ENCODE measurements around the gene OGFOD1.

The OGFOD1 gene

DNA sequence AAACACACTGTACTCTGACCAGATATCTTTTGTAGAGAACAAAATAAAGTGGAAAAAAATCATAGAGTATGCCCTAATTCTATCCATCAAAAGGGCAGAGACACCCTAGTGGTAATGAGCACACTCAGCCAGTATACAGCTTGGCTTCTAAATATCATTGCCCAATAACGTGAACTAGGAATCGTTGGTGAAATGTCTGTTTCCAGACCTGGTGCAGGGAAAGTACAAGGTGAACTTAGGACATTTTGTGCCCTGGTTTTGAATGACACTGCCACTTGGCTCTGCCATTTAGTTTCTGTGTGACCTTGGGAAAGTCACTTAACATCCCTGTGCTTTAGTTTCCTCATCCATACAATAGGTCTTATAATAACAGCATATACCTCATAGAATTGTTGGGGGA, 39.7 kb upstream of the OGFOD1 start:
- no peak for ATAC-seq
- no peak for TF ChIP-seq ZFP30 (CRISPR knock-in tag; IDR thresholded peaks at IDR 0.05)
- TF ChIP-seq PPARA (CRISPR knock-in tag; IDR thresholded peaks at IDR 0.05; ENCODE audit: borderline replicate concordance) = no peak
- TF ChIP-seq RARB (CRISPR knock-in tag; IDR thresholded peaks at IDR 0.05) = no peak
- TF ChIP-seq TOX (CRISPR knock-in tag; IDR thresholded peaks at IDR 0.05; ENCODE audit: borderline replicate concordance) = no peak
- no peak for TF ChIP-seq TCF4 (CRISPR knock-in tag; IDR thresholded peaks at IDR 0.05; ENCODE audit: borderline replicate concordance)
- TF ChIP-seq ZFP3 (CRISPR knock-in tag; IDR thresholded peaks at IDR 0.05) = no peak
- no peak for TF ChIP-seq GLIS3 (CRISPR knock-in tag; IDR thresholded peaks at IDR 0.05)
- no peak for TF ChIP-seq SNAI2 (CRISPR knock-in tag; IDR thresholded peaks at IDR 0.05)
- no peak for TF ChIP-seq ZNF565 (CRISPR knock-in tag; conservative IDR thresholded peaks at IDR 0.05; ENCODE audit: low read depth)
- no peak for TF ChIP-seq ARNTL (CRISPR knock-in tag; IDR thresholded peaks at IDR 0.05; ENCODE audit: borderline replicate concordance, low read depth)
- TF ChIP-seq OSR1 (CRISPR knock-in tag; IDR thresholded peaks at IDR 0.05) = no peak
- no peak for TF ChIP-seq ZC3H10 (CRISPR knock-in tag; IDR thresholded peaks at IDR 0.05)
- no peak for TF ChIP-seq ESRRG (CRISPR knock-in tag; IDR thresholded peaks at IDR 0.05)

DNA sequence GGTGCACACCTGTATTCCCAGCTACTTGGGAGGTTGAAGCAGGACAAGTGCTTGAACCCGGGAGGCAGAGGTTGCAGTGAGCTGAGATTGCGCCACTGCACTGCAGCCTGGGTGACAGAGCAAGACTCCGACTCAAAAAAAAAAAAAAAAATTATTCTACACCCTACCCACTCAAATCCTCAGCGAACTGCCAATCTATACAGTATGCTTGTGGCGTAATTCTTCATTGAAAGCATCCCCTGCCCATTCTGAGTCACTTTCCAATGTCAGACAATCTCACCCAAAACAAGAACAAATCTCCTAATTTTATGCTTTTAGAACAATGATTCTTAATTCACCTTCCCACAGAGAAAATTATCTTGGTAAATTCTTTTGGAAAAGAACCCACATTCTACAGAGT, 38.0 kb upstream of the OGFOD1 start:
- no peak for ATAC-seq

DNA sequence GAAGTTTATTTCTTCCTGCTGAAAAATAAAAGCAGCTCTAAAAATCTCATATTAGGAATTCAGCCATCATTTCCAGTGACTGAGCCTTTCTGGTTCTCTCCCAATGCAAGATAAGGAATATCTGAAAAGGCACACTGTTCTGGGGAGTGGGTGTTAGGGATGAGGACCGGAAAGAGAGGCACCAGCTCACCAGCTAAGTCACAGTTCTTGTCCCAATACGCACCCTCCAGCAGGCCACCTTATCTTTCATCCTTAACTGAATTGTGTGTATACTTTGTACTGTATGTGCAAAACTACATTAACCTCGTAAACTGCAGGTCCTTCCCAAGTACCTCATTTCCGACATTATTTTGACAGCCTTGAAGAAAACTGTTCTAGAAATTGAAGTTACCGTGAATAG, 37.0 kb upstream of the OGFOD1 start:
- TF ChIP-seq, protein P1, sequence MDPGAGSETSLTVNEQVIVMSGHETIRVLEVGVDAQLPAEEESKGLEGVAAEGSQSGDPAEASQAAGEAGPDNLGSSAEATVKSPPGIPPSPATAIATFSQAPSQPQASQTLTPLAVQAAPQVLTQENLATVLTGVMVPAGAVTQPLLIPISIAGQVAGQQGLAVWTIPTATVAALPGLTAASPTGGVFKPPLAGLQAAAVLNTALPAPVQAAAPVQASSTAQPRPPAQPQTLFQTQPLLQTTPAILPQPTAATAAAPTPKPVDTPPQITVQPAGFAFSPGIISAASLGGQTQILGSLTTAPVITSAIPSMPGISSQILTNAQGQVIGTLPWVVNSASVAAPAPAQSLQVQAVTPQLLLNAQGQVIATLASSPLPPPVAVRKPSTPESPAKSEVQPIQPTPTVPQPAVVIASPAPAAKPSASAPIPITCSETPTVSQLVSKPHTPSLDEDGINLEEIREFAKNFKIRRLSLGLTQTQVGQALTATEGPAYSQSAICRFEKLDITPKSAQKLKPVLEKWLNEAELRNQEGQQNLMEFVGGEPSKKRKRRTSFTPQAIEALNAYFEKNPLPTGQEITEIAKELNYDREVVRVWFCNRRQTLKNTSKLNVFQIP (CRISPR knock-in tag; IDR thresholded peaks at IDR 0.05; ENCODE audit: borderline replicate concordance, low read depth) = no peak
- TF ChIP-seq ZFP30 (CRISPR knock-in tag; IDR thresholded peaks at IDR 0.05) (no peak), RARB (CRISPR knock-in tag; IDR thresholded peaks at IDR 0.05) (no peak), ARNTL (CRISPR knock-in tag; IDR thresholded peaks at IDR 0.05; ENCODE audit: borderline replicate concordance, low read depth) (no peak), ISL1 (CRISPR knock-in tag; IDR thresholded peaks at IDR 0.05) (no peak), TOX (CRISPR knock-in tag; IDR thresholded peaks at IDR 0.05; ENCODE audit: borderline replicate concordance) (no peak), ZC3H10 (CRISPR knock-in tag; IDR thresholded peaks at IDR 0.05) (no peak)
- ATAC-seq = no peak

More for the DNA sequence above, 38.0 kb upstream of the OGFOD1 start:
- TF ChIP-seq ZNF8 (CRISPR knock-in tag; IDR thresholded peaks at IDR 0.05) = no peak
- TF ChIP-seq, protein P2, sequence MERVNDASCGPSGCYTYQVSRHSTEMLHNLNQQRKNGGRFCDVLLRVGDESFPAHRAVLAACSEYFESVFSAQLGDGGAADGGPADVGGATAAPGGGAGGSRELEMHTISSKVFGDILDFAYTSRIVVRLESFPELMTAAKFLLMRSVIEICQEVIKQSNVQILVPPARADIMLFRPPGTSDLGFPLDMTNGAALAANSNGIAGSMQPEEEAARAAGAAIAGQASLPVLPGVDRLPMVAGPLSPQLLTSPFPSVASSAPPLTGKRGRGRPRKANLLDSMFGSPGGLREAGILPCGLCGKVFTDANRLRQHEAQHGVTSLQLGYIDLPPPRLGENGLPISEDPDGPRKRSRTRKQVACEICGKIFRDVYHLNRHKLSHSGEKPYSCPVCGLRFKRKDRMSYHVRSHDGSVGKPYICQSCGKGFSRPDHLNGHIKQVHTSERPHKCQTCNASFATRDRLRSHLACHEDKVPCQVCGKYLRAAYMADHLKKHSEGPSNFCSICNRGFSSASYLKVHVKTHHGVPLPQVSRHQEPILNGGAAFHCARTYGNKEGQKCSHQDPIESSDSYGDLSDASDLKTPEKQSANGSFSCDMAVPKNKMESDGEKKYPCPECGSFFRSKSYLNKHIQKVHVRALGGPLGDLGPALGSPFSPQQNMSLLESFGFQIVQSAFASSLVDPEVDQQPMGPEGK (CRISPR knock-in tag; IDR thresholded peaks at IDR 0.05; ENCODE audit: borderline replicate concordance) = no peak
- TF ChIP-seq CSDC2 (CRISPR knock-in tag; IDR thresholded peaks at IDR 0.05) = no peak
- no peak for TF ChIP-seq PPARA (CRISPR knock-in tag; IDR thresholded peaks at IDR 0.05; ENCODE audit: borderline replicate concordance)
- no peak for TF ChIP-seq ZNF70 (CRISPR knock-in tag; IDR thresholded peaks at IDR 0.05)
- no peak for TF ChIP-seq ZNF565 (CRISPR knock-in tag; conservative IDR thresholded peaks at IDR 0.05; ENCODE audit: low read depth)
- TF ChIP-seq ZFP30 (CRISPR knock-in tag; IDR thresholded peaks at IDR 0.05) = no peak
- no peak for TF ChIP-seq RARB (CRISPR knock-in tag; IDR thresholded peaks at IDR 0.05)

DNA sequence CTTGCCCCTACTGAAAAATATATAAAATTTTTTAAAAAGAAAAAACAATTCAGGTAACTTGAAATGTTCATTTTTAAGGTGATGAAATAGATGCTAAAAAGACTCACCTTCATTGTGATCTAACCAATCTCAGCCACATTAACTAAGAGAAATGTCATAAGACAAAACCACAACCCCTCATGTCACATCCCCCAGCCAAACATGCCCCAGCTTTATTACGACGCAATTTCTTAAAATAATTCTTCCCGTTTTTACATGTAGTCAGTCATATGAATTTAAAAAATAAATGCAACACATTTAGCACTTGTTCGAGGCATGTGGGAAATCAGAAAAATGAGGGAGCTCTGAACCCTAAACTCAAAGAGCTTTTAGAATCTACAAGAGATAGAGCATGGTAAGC, 35.5 kb upstream of the OGFOD1 start:
- no peak for ATAC-seq
- TF ChIP-seq RARB (CRISPR knock-in tag; IDR thresholded peaks at IDR 0.05) = no peak
- no peak for TF ChIP-seq ZC3H10 (CRISPR knock-in tag; IDR thresholded peaks at IDR 0.05)
- no peak for TF ChIP-seq ZFP30 (CRISPR knock-in tag; IDR thresholded peaks at IDR 0.05)
- no peak for TF ChIP-seq ZNF8 (CRISPR knock-in tag; IDR thresholded peaks at IDR 0.05)
- TF ChIP-seq ZNF70 (CRISPR knock-in tag; IDR thresholded peaks at IDR 0.05) = no peak
- TF ChIP-seq, protein P3, sequence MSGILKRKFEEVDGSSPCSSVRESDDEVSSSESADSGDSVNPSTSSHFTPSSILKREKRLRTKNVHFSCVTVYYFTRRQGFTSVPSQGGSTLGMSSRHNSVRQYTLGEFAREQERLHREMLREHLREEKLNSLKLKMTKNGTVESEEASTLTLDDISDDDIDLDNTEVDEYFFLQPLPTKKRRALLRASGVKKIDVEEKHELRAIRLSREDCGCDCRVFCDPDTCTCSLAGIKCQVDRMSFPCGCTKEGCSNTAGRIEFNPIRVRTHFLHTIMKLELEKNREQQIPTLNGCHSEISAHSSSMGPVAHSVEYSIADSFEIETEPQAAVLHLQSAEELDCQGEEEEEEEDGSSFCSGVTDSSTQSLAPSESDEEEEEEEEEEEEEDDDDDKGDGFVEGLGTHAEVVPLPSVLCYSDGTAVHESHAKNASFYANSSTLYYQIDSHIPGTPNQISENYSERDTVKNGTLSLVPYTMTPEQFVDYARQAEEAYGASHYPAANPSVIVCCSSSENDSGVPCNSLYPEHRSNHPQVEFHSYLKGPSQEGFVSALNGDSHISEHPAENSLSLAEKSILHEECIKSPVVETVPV (CRISPR knock-in tag; IDR thresholded peaks at IDR 0.05) = no peak
- no peak for TF ChIP-seq TCF4 (CRISPR knock-in tag; IDR thresholded peaks at IDR 0.05; ENCODE audit: borderline replicate concordance)
- TF ChIP-seq, protein P4, sequence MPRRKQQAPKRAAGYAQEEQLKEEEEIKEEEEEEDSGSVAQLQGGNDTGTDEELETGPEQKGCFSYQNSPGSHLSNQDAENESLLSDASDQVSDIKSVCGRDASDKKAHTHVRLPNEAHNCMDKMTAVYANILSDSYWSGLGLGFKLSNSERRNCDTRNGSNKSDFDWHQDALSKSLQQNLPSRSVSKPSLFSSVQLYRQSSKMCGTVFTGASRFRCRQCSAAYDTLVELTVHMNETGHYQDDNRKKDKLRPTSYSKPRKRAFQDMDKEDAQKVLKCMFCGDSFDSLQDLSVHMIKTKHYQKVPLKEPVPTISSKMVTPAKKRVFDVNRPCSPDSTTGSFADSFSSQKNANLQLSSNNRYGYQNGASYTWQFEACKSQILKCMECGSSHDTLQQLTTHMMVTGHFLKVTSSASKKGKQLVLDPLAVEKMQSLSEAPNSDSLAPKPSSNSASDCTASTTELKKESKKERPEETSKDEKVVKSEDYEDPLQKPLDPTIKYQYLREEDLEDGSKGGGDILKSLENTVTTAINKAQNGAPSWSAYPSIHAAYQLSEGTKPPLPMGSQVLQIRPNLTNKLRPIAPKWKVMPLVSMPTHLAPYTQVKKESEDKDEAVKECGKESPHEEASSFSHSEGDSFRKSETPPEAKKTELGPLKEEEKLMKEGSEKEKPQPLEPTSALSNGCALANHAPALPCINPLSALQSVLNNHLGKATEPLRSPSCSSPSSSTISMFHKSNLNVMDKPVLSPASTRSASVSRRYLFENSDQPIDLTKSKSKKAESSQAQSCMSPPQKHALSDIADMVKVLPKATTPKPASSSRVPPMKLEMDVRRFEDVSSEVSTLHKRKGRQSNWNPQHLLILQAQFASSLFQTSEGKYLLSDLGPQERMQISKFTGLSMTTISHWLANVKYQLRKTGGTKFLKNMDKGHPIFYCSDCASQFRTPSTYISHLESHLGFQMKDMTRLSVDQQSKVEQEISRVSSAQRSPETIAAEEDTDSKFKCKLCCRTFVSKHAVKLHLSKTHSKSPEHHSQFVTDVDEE (CRISPR knock-in tag; IDR thresholded peaks at IDR 0.05) = no peak
- TF ChIP-seq, protein P1 (CRISPR knock-in tag; IDR thresholded peaks at IDR 0.05; ENCODE audit: borderline replicate concordance, low read depth) = no peak
- no peak for TF ChIP-seq ESRRG (CRISPR knock-in tag; IDR thresholded peaks at IDR 0.05)
- TF ChIP-seq SNAI2 (CRISPR knock-in tag; IDR thresholded peaks at IDR 0.05) = no peak
- no peak for TF ChIP-seq ISL1 (CRISPR knock-in tag; IDR thresholded peaks at IDR 0.05)
- no peak for TF ChIP-seq ZFP3 (CRISPR knock-in tag; IDR thresholded peaks at IDR 0.05)
- TF ChIP-seq, protein P2 (CRISPR knock-in tag; IDR thresholded peaks at IDR 0.05; ENCODE audit: borderline replicate concordance) = no peak
- TF ChIP-seq PPARA (CRISPR knock-in tag; IDR thresholded peaks at IDR 0.05; ENCODE audit: borderline replicate concordance) = no peak
